H9 (cell line): ENCODE measurements around the gene EEF1AKMT3. TPM values are rescaled to one million over a fixed set of nuclear protein-coding genes. Genes with fewer than 3 reads are reported as not detected.

Experiments
- DNase-seq: peaks from one replicate; pipeline ENCODE4 v3.0.0-alpha.2; 2017
- H2AFZ ChIP-seq: one replicate; pipeline ENCODE4 v1.6.1; 2013; ENCODE audit warnings: mild to moderate bottlenecking, low read length, control low read depth, moderate library complexity
- H2AK5ac ChIP-seq: 2 replicates; pipeline ENCODE4 v1.6.1; 2013; ENCODE audit warnings: low read length, control low read depth, mixed read lengths; ENCODE audit not compliant: insufficient read length
- H2BK120ac ChIP-seq: one replicate; pipeline ENCODE4 v1.6.1; 2013; ENCODE audit warnings: low read depth, mild to moderate bottlenecking, low read length, control low read depth, inconsistent platforms; ENCODE audit not compliant: poor library complexity, severe bottlenecking
- H2BK12ac ChIP-seq: 2 replicates; pipeline ENCODE4 v1.6.1; 2013; ENCODE audit warnings: low read length, control low read depth, mixed read lengths, low read depth; ENCODE audit not compliant: insufficient read length
- H2BK15ac ChIP-seq: 2 replicates; pipeline ENCODE4 v1.6.1; 2013; ENCODE audit warnings: low read depth, low read length, control low read depth
- H2BK20ac ChIP-seq: one replicate; pipeline ENCODE4 v1.6.1; 2013; ENCODE audit warnings: low read depth, mild to moderate bottlenecking, low read length, control low read depth, inconsistent platforms; ENCODE audit not compliant: poor library complexity, severe bottlenecking
- H2BK5ac ChIP-seq: 2 replicates; pipeline ENCODE4 v1.6.1; 2013; ENCODE audit warnings: low read length, control low read depth, mixed read lengths; ENCODE audit not compliant: insufficient read length
- H3K14ac ChIP-seq: 2 replicates; pipeline ENCODE4 v1.6.1; 2013; ENCODE audit warnings: low read length, control low read depth; ENCODE audit not compliant: insufficient read depth
- H3K18ac ChIP-seq: 2 replicates; pipeline ENCODE4 v1.6.1; 2013; ENCODE audit warnings: low read depth, mild to moderate bottlenecking, mixed read lengths, low read length, control low read depth; ENCODE audit not compliant: insufficient read length
- H3K23ac ChIP-seq: 2 replicates; pipeline ENCODE4 v1.6.1; 2013; ENCODE audit warnings: low read length, control low read depth, mixed read lengths, low read depth; ENCODE audit not compliant: insufficient read length
- H3K23me2 ChIP-seq: 2 replicates; pipeline ENCODE4 v1.6.1; 2013; ENCODE audit warnings: low read depth, mild to moderate bottlenecking, mixed read lengths, low read length, control low read depth; ENCODE audit not compliant: insufficient read length, poor library complexity, severe bottlenecking
- H3K27ac ChIP-seq: 2 replicates; pipeline ENCODE4 v1.5.1; 2013; ENCODE audit warnings: low read length, control low read depth, mixed read lengths, low read depth; ENCODE audit not compliant: insufficient read length
- H3K27me3 ChIP-seq: 2 replicates; pipeline ENCODE4 v1.6.1; 2013; ENCODE audit warnings: low read length, control low read depth, inconsistent platforms; ENCODE audit not compliant: insufficient read depth
- H3K4ac ChIP-seq: 2 replicates; pipeline ENCODE4 v1.6.1; 2013; ENCODE audit warnings: low read depth, mild to moderate bottlenecking, control low read depth, inconsistent platforms, low read length, moderate library complexity
- H3K4me1 ChIP-seq: 2 replicates; pipeline ENCODE4 v1.6.1; 2013; ENCODE audit warnings: low read length, control low read depth, inconsistent platforms; ENCODE audit not compliant: insufficient read depth
- H3K4me2 ChIP-seq: 2 replicates; pipeline ENCODE4 v1.6.1; 2013; ENCODE audit warnings: low read length, control low read depth, mixed read lengths; ENCODE audit not compliant: insufficient read length, insufficient read depth
- H3K56ac ChIP-seq: 2 replicates; pipeline ENCODE4 v1.6.1; 2013; ENCODE audit warnings: low read depth, mild to moderate bottlenecking, mixed read lengths, low read length, control low read depth; ENCODE audit not compliant: insufficient read length
- H3K79me1 ChIP-seq: 2 replicates; pipeline ENCODE4 v1.6.1; 2013; ENCODE audit warnings: low read depth, mild to moderate bottlenecking, moderate library complexity, low read length, control low read depth, inconsistent platforms; ENCODE audit not compliant: insufficient read depth, poor library complexity, severe bottlenecking
- H3K79me2 ChIP-seq: 2 replicates; pipeline ENCODE4 v1.6.1; 2013; ENCODE audit warnings: low read length, control low read depth, inconsistent platforms; ENCODE audit not compliant: insufficient read depth
- H3K9ac ChIP-seq: 2 replicates; pipeline ENCODE4 v1.6.1; 2013; ENCODE audit warnings: low read length, control low read depth, mixed read lengths; ENCODE audit not compliant: insufficient read length; ENCODE audit errors: extremely low read depth
- H3K9me3 ChIP-seq: one replicate; pipeline ENCODE4 v1.6.1; 2013; ENCODE audit warnings: low read depth, low read length, inconsistent platforms; ENCODE audit not compliant: control insufficient read depth
- H3T11ph ChIP-seq: one replicate; pipeline ENCODE4 v1.6.1; 2013; ENCODE audit warnings: mild to moderate bottlenecking, low read length, control low read depth, inconsistent platforms
- H4K20me1 ChIP-seq: one replicate; pipeline ENCODE4 v1.6.1; 2013; ENCODE audit not compliant: control insufficient read depth, insufficient read length, insufficient read depth
- H4K5ac ChIP-seq: 2 replicates; pipeline ENCODE4 v1.6.1; 2013; ENCODE audit warnings: low read depth, mild to moderate bottlenecking, mixed read lengths, low read length, control low read depth; ENCODE audit not compliant: insufficient read length
- H4K8ac ChIP-seq: replicated peaks from 2 replicates; pipeline ENCODE4 v1.6.1; 2013; ENCODE audit warnings: low read length, control low read depth, mixed read lengths, low read depth; ENCODE audit not compliant: insufficient read length
- H4K91ac ChIP-seq: 2 replicates; pipeline ENCODE4 v1.6.1; 2013; ENCODE audit warnings: low read depth, mild to moderate bottlenecking, moderate library complexity, mixed read lengths, low read length, control low read depth; ENCODE audit not compliant: insufficient read length
- H3K27ac Mint-ChIP-seq, 3 experiments: 2 replicates in 2 of 3; 3 replicates in 1 of 3; pipeline ENCODE4 v1.8.0; 2020 to 2021; ENCODE audit warnings: mixed read lengths in 3 of 3, mild to moderate bottlenecking in 1 of 3, moderate library complexity in 1 of 3
- H3K27me3 Mint-ChIP-seq: 2 replicates; pipeline ENCODE4 v1.8.0; 2021; ENCODE audit warnings: low read depth, mild to moderate bottlenecking, moderate library complexity, mixed read lengths
- H3K36me3 Mint-ChIP-seq, 3 experiments: 2 replicates in 2 of 3; 3 replicates in 1 of 3; pipeline ENCODE4 v1.8.0; 2020 to 2021; ENCODE audit warnings: low read depth in 3 of 3, mixed read lengths in 3 of 3; ENCODE audit not compliant: insufficient read depth in 1 of 3
- H3K4me1 Mint-ChIP-seq, 2 experiments: 2 replicates each; pipeline ENCODE4 v1.8.0; 2020; ENCODE audit warnings: mixed read lengths in 2 of 2
- H3K4me3 Mint-ChIP-seq, 2 experiments: 2 replicates in 1 of 2; 3 replicates in 1 of 2; pipeline ENCODE4 v1.8.0; 2020 to 2021; ENCODE audit warnings: mild to moderate bottlenecking in 2 of 2, mixed read lengths in 2 of 2, moderate library complexity in 1 of 2
- H3K9me3 Mint-ChIP-seq, 2 experiments: 2 replicates in 1 of 2; 3 replicates in 1 of 2; pipeline ENCODE4 v1.8.0; 2020; ENCODE audit warnings: mild to moderate bottlenecking in 2 of 2, mixed read lengths in 2 of 2, moderate library complexity in 1 of 2
- CTCF ChIP-seq: fragments of 200-600 bp; sonication (generic); conservative IDR thresholded peaks from 3 replicates; pipeline ENCODE4 v1.8.0; 2021; ENCODE audit warnings: antibody characterized with exemption, mild to moderate bottlenecking
- WGBS: extraction: QIAGEN DNeasy Blood & Tissue Kit; methylation state at CpG from one replicate; pipeline ENCODE4 v1.1.7; 2013; ENCODE audit warnings: missing lambda C conversion rate, low lambda C conversion rate, mixed read lengths; ENCODE audit not compliant: insufficient read length; ENCODE audit errors: extremely low coverage; 5-methylcytosine and 5-hydroxymethylcytosine counted together
- total RNA-seq: library from RNA; stranded (reverse); gene quantifications from 2 replicates; pipeline ENCODE4 v1.2.1, GENCODE V29; 2021

EEF1AKMT3 gene
- total RNA-seq, 1 experiment from 2014 or later: 2.9 TPM

GRCh38 chr12:57823908-57824640, 51.7 kb downstream of the EEF1AKMT3 start:
- Mint-ChIP-seq H3K4me1 (no peaks in the 10 kb centered on the region), H3K27me3 (no peaks in the 10 kb centered on the region; the same call in 1 of the 2 replicates), H3K36me3 (peaks cover 48 to 84% (median 81%) of the 10 kb centered on the region in 3 experiments; a peak in 6 of 7 replicates), H3K4me3 (no peak overlapping the region; a peak in 1 of 5 replicates), H3K9me3 (no peaks in the 10 kb centered on the region), H3K27ac (no peak overlapping the region)
- Histone ChIP-seq H4K5ac (no peak overlapping the region), H3K9me3 (no peaks in the 10 kb centered on the region), H2BK120ac (no peak overlapping the region), H3K27me3 (no peaks in the 10 kb centered on the region), H3K56ac (no peak overlapping the region), H3K9ac (no peak overlapping the region), H4K8ac (no peak overlapping the region), H2BK12ac (no peak overlapping the region), H3K79me1 (no peaks in the 10 kb centered on the region), H2AFZ (no peak overlapping the region), H4K91ac (no peak overlapping the region), H2BK20ac (no peak overlapping the region), H3K4ac (no peak overlapping the region), H3K23ac (no peak overlapping the region), H3T11ph (no peak overlapping the region), H2BK15ac (no peak overlapping the region), H3K14ac (no peak overlapping the region), H3K4me2 (no peak overlapping the region), H2BK5ac (no peak overlapping the region), H3K18ac (no peak overlapping the region), H4K20me1 (no peaks in the 10 kb centered on the region), H3K4me1 (no peaks in the 10 kb centered on the region), H3K23me2 (no peaks in the 10 kb centered on the region), H2AK5ac (no peak overlapping the region), H3K79me2 (no peaks in the 10 kb centered on the region), H3K27ac (no peak overlapping the region)
- no CpG with 5 or more reads among the region's 18 CpGs for WGBS
- DNase-seq: no peak
- no peak for TF ChIP-seq CTCF
